ENCODE results near the gene TCF25.

TCF25 gene

DNA sequence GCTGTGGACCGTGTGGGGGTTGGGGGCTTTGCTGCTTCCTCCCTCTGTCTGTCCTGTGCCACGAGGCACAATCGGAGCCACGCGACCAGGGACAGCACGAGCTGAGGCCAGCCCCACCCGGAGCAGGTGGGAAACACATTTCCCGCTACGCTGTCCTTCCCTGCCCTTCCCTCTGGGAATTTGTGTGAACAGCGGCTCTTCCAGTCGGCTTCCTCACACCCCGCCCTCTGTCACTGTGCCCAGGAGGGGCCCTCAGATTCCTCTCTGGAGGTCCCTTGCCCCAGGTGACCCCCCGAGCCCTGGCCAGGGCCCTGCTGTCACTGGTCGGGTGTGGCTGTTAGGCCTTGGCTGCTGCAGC, 25.5 kb upstream of the TCF25 start:
- Histone ChIP-seq H3K4me1 (ENCODE audit: insufficient read depth, low read length) (no peaks in the 10 kb centered on the region), H3K27me3 (ENCODE audit: insufficient read depth, low read length) (no peaks in the 10 kb centered on the region), H3K4me3 (ENCODE audit: low read length) (no peak overlapping the region), H3K27ac (ENCODE audit: low read length) (no peak overlapping the region), H3K9ac (ENCODE audit: low read depth, low read length) (no peak overlapping the region), H3K36me3 (ENCODE audit: insufficient read depth, low read depth, low read length) (no peaks in the 10 kb centered on the region), H3K9me3 (ENCODE audit: insufficient read depth, low read depth, low read length) (no peaks in the 10 kb centered on the region)

- Histone ChIP-seq H3K9ac (ENCODE audit: low read depth, low read length) (no peak overlapping the region), H3K4me1 (ENCODE audit: insufficient read depth, low read length) (no peaks in the 10 kb centered on the region), H3K4me3 (ENCODE audit: low read length) (no peak overlapping the region), H3K27ac (ENCODE audit: low read length) (no peak overlapping the region), H3K36me3 (ENCODE audit: insufficient read depth, low read depth, low read length) (no peaks in the 10 kb centered on the region), H3K27me3 (ENCODE audit: insufficient read depth, low read length) (no peaks in the 10 kb centered on the region), H3K9me3 (ENCODE audit: insufficient read depth, low read depth, low read length) (no peaks in the 10 kb centered on the region)
These were observed 24.4 kb upstream of the TCF25 start for GRCh38 chr16:89848974-89849373.

DNA sequence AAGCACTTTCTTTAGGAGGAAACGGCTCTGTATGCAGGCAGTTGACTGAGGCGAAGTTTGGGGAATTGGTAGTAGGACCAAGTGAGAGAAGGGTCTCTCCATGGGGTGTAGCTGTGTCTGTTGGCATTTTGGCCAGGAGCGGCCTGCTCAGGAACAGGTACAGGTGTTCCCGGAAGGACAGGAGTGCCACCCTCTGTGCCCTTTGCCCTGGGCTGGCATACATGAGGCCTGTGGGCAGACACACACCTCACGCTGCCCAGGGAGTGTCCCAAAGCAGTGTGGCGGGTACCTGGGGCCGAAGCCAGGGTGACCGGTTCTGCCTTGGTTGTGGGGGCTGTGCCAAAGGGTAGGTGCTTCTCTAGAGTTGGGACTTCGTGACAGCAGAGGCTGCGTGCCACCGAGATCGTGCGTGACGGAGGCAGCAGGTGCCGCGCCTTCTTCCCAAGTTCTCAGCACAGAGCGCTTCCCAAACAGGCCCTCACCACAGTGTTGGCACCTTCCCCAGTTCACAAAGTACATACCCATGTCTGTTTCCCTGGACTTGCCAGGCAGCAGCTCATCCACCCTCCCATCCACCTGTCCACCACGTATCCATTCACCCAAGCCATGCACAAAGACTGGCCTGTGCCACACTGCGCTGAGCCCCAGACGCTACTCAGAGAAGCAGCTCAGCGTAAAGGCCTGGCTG, 19.9 kb upstream of the TCF25 start:
- Histone ChIP-seq H3K9me3 (ENCODE audit: insufficient read depth, low read depth, low read length) (no peaks in the 10 kb centered on the region), H3K36me3 (ENCODE audit: insufficient read depth, low read depth, low read length) (no peaks in the 10 kb centered on the region), H3K9ac (ENCODE audit: low read depth, low read length) (no peak overlapping the region), H3K27ac (ENCODE audit: low read length) (no peak overlapping the region), H3K4me1 (ENCODE audit: insufficient read depth, low read length) (no peaks in the 10 kb centered on the region), H3K4me3 (ENCODE audit: low read length) (no peak overlapping the region), H3K27me3 (ENCODE audit: insufficient read depth, low read length) (no peaks in the 10 kb centered on the region)

DNA sequence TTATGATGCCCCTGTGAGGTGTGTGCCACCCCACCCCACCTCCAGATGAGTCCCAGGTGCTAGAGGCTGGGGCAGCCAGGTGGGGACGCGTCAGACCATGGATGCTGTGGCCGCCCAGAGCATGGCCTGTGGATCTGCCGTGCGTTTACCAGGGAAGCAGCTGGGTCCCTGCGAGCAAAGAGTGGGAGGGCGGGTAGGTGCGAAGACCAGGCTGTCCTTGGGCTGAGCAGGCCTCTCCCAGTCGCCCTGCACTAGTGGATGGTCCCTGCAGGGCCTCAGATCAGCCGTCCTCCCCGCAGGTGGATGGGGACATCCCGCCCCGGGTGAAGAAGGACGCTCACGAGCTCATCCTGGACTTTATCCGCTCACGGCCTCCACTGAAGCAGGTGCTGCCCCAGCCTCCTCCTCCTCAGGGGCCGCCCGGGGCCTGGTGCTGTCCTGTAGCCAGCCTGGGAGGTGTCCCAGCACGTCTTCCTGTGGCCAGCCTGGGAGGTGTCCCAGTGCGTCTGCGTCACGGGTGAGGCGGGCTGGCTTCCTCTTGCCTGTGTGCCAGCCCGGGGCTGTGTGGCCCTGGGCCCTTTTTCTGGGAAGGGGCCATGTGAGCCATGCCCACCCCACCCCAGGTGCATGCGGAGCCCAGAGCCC, 18.0 kb upstream of the TCF25 start:
- H3K27ac ChIP-seq (ENCODE audit: low read length): no peak overlapping the region
- H3K36me3 ChIP-seq (ENCODE audit: insufficient read depth, low read depth, low read length): no peaks in the 10 kb centered on the region
- H3K4me1 ChIP-seq (ENCODE audit: insufficient read depth, low read length): no peaks in the 10 kb centered on the region
- no peaks in the 10 kb centered on the region for H3K9me3 ChIP-seq (ENCODE audit: insufficient read depth, low read depth, low read length)
- H3K27me3 ChIP-seq (ENCODE audit: insufficient read depth, low read length): no peaks in the 10 kb centered on the region
- no peak overlapping the region for H3K9ac ChIP-seq (ENCODE audit: low read depth, low read length)
- no peak overlapping the region for H3K4me3 ChIP-seq (ENCODE audit: low read length)

GRCh38 chr16:89855986-89856385, 17.4 kb upstream of the TCF25 start:
- Histone ChIP-seq H3K27ac (ENCODE audit: low read length) (no peak overlapping the region), H3K36me3 (ENCODE audit: insufficient read depth, low read depth, low read length) (no peaks in the 10 kb centered on the region), H3K9ac (ENCODE audit: low read depth, low read length) (no peak overlapping the region), H3K27me3 (ENCODE audit: insufficient read depth, low read length) (no peaks in the 10 kb centered on the region), H3K4me3 (ENCODE audit: low read length) (no peak overlapping the region), H3K9me3 (ENCODE audit: insufficient read depth, low read depth, low read length) (no peaks in the 10 kb centered on the region), H3K4me1 (ENCODE audit: insufficient read depth, low read length) (no peaks in the 10 kb centered on the region)

GRCh38 chr16:89858973-89859614, 14.3 kb upstream of the TCF25 start:
- H3K27me3 ChIP-seq (ENCODE audit: insufficient read depth, low read length): no peaks in the 10 kb centered on the region
- peaks cover 2% of the 10 kb centered on the region; the same call in 1 of the 2 replicates for H3K36me3 ChIP-seq (ENCODE audit: insufficient read depth, low read depth, low read length)
- no peaks in the 10 kb centered on the region for H3K4me1 ChIP-seq (ENCODE audit: insufficient read depth, low read length)
- H3K9me3 ChIP-seq (ENCODE audit: insufficient read depth, low read depth, low read length): no peaks in the 10 kb centered on the region
- H3K4me3 ChIP-seq (ENCODE audit: low read length): no peak overlapping the region
- H3K9ac ChIP-seq (ENCODE audit: low read depth, low read length): no peak overlapping the region
- no peak overlapping the region for H3K27ac ChIP-seq (ENCODE audit: low read length)

DNA sequence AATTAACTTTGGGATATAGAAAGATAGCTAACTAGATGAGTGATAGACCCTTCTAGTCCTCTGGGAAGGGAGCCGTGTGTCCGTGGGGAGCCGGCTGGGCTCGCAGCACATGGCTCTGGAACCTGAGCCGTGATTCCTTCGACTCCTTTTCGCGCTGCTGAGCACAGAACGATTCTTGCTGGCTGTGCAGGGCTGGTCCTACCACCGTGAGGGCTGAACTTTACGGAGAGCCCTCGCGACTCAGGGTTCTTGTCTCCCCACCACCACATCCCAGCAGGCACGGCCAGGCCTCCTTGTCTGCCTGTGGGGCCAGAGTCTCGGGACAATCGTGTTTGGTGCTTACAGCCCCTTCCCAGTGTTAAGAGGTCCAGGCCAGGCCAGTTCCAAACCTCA, 13.8 kb upstream of the TCF25 start:
- Histone ChIP-seq H3K9ac (ENCODE audit: low read depth, low read length) (no peak overlapping the region), H3K27me3 (ENCODE audit: insufficient read depth, low read length) (no peaks in the 10 kb centered on the region), H3K27ac (ENCODE audit: low read length) (no peak overlapping the region), H3K4me3 (ENCODE audit: low read length) (no peak overlapping the region), H3K4me1 (ENCODE audit: insufficient read depth, low read length) (no peaks in the 10 kb centered on the region), H3K36me3 (ENCODE audit: insufficient read depth, low read depth, low read length) (peaks cover 7% of the 10 kb centered on the region; the same call in 1 of the 2 replicates), H3K9me3 (ENCODE audit: insufficient read depth, low read depth, low read length) (no peaks in the 10 kb centered on the region)

- H3K9ac ChIP-seq (ENCODE audit: low read depth, low read length): no peak overlapping the region
- H3K27me3 ChIP-seq (ENCODE audit: insufficient read depth, low read length): no peaks in the 10 kb centered on the region
- H3K4me3 ChIP-seq (ENCODE audit: low read length): no peak overlapping the region
- no peak overlapping the region for H3K27ac ChIP-seq (ENCODE audit: low read length)
- no peaks in the 10 kb centered on the region for H3K4me1 ChIP-seq (ENCODE audit: insufficient read depth, low read length)
- no peaks in the 10 kb centered on the region for H3K9me3 ChIP-seq (ENCODE audit: insufficient read depth, low read depth, low read length)
- H3K36me3 ChIP-seq (ENCODE audit: insufficient read depth, low read depth, low read length): peaks cover 7% of the 10 kb centered on the region; the same call in 1 of the 2 replicates
These were observed 12.6 kb upstream of the TCF25 start for GRCh38 chr16:89860747-89861304.

DNA sequence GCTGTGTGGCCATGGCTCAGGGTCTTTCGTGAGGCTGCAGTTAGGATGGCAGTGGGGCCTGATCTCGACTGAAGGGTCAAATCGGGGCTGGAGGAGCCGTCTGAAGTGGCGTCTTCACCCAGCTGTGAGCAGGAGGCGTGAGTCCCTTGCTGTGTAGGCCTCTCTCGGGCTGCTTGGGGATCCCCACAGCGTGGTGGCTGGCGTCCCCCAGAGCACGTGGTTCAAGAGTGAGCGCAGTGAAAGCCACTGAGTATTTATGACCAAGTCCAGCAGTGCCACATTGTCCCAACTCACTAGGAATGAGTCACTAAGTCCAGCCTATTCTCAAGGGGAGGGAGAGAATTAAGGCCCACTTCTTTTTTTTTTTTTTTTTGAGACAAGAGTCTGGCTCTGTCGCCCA, 11.7 kb upstream of the TCF25 start:
- Histone ChIP-seq H3K4me1 (ENCODE audit: insufficient read depth, low read length) (no peaks in the 10 kb centered on the region), H3K9ac (ENCODE audit: low read depth, low read length) (no peak overlapping the region), H3K36me3 (ENCODE audit: insufficient read depth, low read depth, low read length) (peaks cover 7% of the 10 kb centered on the region; the same call in 1 of the 2 replicates), H3K27me3 (ENCODE audit: insufficient read depth, low read length) (no peaks in the 10 kb centered on the region), H3K4me3 (ENCODE audit: low read length) (no peak overlapping the region), H3K27ac (ENCODE audit: low read length) (no peak overlapping the region), H3K9me3 (ENCODE audit: insufficient read depth, low read depth, low read length) (no peaks in the 10 kb centered on the region)

GRCh38 chr16:89862732-89863131, 10.7 kb upstream of the TCF25 start:
- H3K27me3 ChIP-seq (ENCODE audit: insufficient read depth, low read length): no peaks in the 10 kb centered on the region
- peaks cover 4% of the 10 kb centered on the region; the same call in 1 of the 2 replicates for H3K9me3 ChIP-seq (ENCODE audit: insufficient read depth, low read depth, low read length)
- no peak overlapping the region for H3K9ac ChIP-seq (ENCODE audit: low read depth, low read length)
- no peaks in the 10 kb centered on the region for H3K4me1 ChIP-seq (ENCODE audit: insufficient read depth, low read length)
- H3K27ac ChIP-seq (ENCODE audit: low read length): no peak overlapping the region
- peaks cover 9% of the 10 kb centered on the region; the same call in 1 of the 2 replicates for H3K36me3 ChIP-seq (ENCODE audit: insufficient read depth, low read depth, low read length)
- H3K4me3 ChIP-seq (ENCODE audit: low read length): no peak overlapping the region

DNA sequence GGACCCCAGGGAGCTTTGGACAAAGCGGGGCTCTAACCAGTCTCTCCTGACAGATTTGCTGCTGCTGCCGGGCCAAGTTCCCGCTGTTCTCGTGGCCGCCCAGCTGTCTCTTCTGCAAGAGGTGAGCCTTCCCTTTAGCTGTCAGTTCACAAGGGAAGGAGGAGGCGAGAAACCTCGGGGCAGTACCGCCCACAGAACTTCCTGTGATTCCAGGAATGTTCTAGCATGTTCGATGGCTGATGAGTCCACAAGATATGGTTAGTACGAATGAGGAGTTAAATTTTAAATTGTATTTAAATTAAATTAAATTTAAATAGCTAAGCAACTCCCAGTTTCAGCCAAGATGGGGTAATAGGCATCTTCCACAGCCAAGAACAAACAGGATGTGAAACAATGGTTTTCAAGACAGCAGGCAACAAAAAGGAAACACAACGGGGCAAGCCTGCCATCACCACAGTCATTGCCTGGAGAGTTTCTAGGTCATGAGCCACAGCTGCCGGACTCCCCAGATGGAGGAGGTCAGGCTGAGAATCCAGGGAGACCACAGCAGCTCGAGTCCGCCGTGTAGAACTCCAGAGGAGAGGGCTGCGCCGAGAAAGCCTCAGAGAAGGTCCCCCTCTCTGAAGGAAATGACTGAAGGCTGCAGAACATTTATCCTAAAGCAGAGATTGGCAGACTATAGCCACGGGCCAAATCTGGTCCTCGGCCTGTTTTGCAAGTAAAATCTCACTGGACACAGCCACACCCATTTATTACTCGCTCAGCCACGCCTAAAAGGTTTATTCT, 9.5 kb upstream of the TCF25 start:
- H3K27ac ChIP-seq (ENCODE audit: low read length): no peak overlapping the region
- no peak overlapping the region for H3K9ac ChIP-seq (ENCODE audit: low read depth, low read length)
- no peak overlapping the region for H3K4me3 ChIP-seq (ENCODE audit: low read length)
- H3K9me3 ChIP-seq (ENCODE audit: insufficient read depth, low read depth, low read length): peaks cover 10% of the 10 kb centered on the region; the same call in 1 of the 2 replicates
- no peaks in the 10 kb centered on the region for H3K27me3 ChIP-seq (ENCODE audit: insufficient read depth, low read length)
- no peaks in the 10 kb centered on the region for H3K4me1 ChIP-seq (ENCODE audit: insufficient read depth, low read length)
- H3K36me3 ChIP-seq (ENCODE audit: insufficient read depth, low read depth, low read length): peaks cover 12% of the 10 kb centered on the region; the same call in 1 of the 2 replicates

Data from iPS-20b (cell line).